Measurements from ENCODE around the gene E2F3. TPM values are rescaled to one million over a fixed set of nuclear protein-coding genes. Genes with fewer than 3 reads are reported as not detected.

Gene E2F3
- total RNA-seq, 4 donors from 2014 or later = 4.2 to 7.4 (median 6.9) TPM

DNA sequence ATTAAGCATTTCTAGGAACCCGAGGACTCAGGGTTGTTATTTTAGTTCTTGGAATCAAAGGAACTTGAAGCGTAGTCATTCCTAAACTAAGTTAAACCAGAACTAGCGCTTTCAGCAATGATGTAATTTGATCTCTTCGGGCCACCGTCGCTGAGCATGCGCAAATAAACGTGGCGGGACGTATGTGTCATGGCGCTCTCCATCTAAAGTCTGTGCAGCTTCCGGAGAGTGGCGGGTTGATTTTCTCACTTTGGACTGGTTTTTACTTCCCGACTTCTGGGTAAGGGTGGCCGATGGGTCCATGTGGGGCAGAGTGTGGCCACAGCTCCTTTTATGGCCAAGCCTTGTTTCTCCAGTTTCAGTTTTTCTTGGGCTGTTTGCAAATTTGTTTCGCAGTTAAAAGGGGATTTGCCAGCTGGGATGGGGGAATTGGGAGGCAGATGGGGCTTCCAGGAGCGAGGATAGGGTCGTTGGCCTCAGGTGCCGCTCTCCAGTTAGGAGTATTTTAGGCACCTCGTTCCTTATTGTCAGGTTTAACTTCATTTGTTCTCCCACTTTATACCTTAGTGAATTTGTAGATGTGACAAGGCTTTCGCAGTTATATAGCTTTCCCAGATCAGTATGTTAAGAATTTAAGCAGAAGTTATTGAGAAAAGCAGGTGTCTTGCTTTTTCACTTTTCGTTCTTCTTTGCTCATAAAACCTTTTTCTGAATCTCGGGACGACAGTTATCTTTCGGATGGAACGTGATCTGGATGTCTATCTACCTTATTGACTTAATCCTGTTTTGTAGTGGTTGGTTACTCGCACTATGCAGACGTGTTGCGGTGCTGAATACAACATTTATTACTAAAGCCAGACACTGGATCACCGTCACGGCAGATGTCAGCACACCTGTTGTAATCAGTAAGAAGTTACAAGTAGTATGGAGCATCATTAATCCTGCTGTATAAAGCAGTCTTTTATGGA lies 132.9 kb downstream of the E2F3 start, which contains the start of gene CDKAL1:
Gene CDKAL1 (plus strand): TSS at position 163 of the 968 bp plus-strand sequence. CDS start 11,894 bp downstream, outside the sequence.
- no peaks in the 10 kb centered on the region for H3K9me3 ChIP-seq
- peak in 1 of 2 donors; percentile 39 for TF ChIP-seq POLR2A (IDR thresholded peaks at IDR 0.05)
- TF ChIP-seq CTCF (IDR thresholded peaks at IDR 0.05) = no peak
- no peaks in the 10 kb centered on the region for H3K27me3 ChIP-seq
- DNase-seq = peak; percentile 82 to 97 (median 83)
- peak within 1 kb of the TSS; percentile 57 to 82 (median 72) for H3K27ac ChIP-seq
- peaks cover 0 to 13% (median 0%) of the 10 kb centered on the region in 4 donors for H3K4me1 ChIP-seq
- H3K36me3 ChIP-seq = no peaks in the 10 kb centered on the region
- peak within 1 kb of the TSS; percentile 48 to 78 (median 67) for H3K4me3 ChIP-seq

DNA sequence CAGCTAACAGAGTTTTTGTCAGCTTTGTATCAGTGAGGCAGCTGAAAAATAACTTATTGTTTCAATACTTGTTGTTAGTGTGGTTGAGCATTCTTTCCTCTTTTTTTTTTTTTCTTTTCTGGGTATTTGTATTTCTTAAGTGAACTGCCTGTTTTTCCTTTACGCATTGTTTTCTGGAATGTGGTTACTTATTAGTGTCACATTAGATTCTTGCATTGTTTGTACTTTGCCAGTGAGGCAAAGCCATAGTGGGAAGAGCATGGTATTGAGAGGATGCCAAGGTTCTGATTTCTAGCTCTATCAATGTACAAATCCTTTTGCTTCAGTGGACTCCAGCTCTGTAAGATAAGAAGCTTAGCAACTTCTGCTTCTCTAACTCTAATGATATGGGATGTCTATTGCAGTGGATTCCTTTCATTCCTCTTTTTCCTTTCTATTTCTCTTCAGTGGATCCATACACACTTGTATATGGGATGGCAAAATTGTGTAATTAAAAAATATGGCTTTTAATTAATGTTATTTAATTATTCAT lies 136.5 kb downstream of the E2F3 start:
- Histone ChIP-seq H3K4me1 (peaks cover 0 to 18% (median 0%) of the 10 kb centered on the region in 4 donors), H3K27me3 (no peaks in the 10 kb centered on the region), H3K36me3 (peaks cover 0 to 5% (median 0%) of the 10 kb centered on the region in 3 donors), H3K4me3 (no peak overlapping the region), H3K27ac (no peak overlapping the region), H3K9me3 (no peaks in the 10 kb centered on the region)
- TF ChIP-seq POLR2A (IDR thresholded peaks at IDR 0.05) = no peak
- TF ChIP-seq CTCF (IDR thresholded peaks at IDR 0.05) = no peak
- no peak for DNase-seq

- Histone ChIP-seq H3K4me3 (no peak overlapping the region), H3K9me3 (no peaks in the 10 kb centered on the region), H3K4me1 (peaks cover 0 to 18% (median 0%) of the 10 kb centered on the region in 4 donors), H3K27me3 (no peaks in the 10 kb centered on the region), H3K27ac (no peak overlapping the region), H3K36me3 (peaks cover 0 to 5% (median 0%) of the 10 kb centered on the region in 3 donors)
- TF ChIP-seq CTCF (IDR thresholded peaks at IDR 0.05) = no peak
- TF ChIP-seq POLR2A (IDR thresholded peaks at IDR 0.05) = no peak
- no peak for DNase-seq
These were observed 137.2 kb downstream of the E2F3 start for GRCh38 chr6:20538907-20539306.

- peaks cover 0 to 18% (median 0%) of the 10 kb centered on the region in 4 donors for H3K4me1 ChIP-seq
- H3K9me3 ChIP-seq = no peaks in the 10 kb centered on the region
- peaks cover 0 to 5% (median 0%) of the 10 kb centered on the region in 3 donors for H3K36me3 ChIP-seq
- H3K27me3 ChIP-seq = no peaks in the 10 kb centered on the region
- H3K4me3 ChIP-seq = no peak overlapping the region
- no peak overlapping the region for H3K27ac ChIP-seq
- no peak for TF ChIP-seq CTCF (IDR thresholded peaks at IDR 0.05)
- TF ChIP-seq POLR2A (IDR thresholded peaks at IDR 0.05) = no peak
- no peak for DNase-seq
These were observed 137.7 kb downstream of the E2F3 start for GRCh38 chr6:20539387-20539786.

- H3K27me3 ChIP-seq = no peaks in the 10 kb centered on the region
- H3K4me3 ChIP-seq = no peak overlapping the region
- no peak for DNase-seq
- TF ChIP-seq CTCF (IDR thresholded peaks at IDR 0.05) (no peak), POLR2A (IDR thresholded peaks at IDR 0.05) (no peak)
- peaks cover 0 to 8% (median 0%) of the 10 kb centered on the region in 3 donors for H3K36me3 ChIP-seq
- no peak overlapping the region for H3K27ac ChIP-seq
- peaks cover 0 to 8% (median 0%) of the 10 kb centered on the region in 4 donors for H3K4me1 ChIP-seq
- H3K9me3 ChIP-seq = no peaks in the 10 kb centered on the region
These were observed 139.0 kb downstream of the E2F3 start for GRCh38 chr6:20540683-20541082.
